Activated CD4-positive, alpha-beta T cell treated with anti-CD3 and anti-CD28 coated beads for 4 hours (primary cell): Measurements from ENCODE around the gene ALPK1.

Experiments used
- DNase-seq, 2 donors: peaks; one replicate each; pipeline ENCODE4 v3.0.0-alpha.2; 2020

Gene ALPK1

GRCh38 chr4:112329672-112330375, 32.7 kb downstream of the ALPK1 start:
- DNase-seq, result no peak

GRCh38 chr4:112330921-112331320, 33.8 kb downstream of the ALPK1 start:
- DNase-seq, result no peak

DNA sequence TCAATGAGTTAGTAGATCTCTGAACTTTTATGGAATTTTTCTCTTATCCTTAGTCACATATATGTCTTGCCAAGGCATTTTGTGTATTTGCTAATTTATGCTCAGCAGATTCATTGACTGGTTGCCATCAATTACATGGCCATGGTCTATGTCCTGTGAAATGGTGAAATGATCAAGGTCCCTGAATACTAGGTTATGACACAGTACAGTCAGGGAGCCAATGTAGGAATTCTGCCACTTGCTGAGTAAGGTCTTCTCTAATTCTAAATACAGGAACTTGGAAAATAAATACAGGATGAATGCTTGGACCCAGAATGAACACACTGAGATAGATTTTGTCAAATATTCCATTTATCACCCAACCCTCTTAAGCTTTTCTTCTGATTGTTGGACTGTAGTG, 35.2 kb downstream of the ALPK1 start:
- DNase-seq, result no peak

DNA sequence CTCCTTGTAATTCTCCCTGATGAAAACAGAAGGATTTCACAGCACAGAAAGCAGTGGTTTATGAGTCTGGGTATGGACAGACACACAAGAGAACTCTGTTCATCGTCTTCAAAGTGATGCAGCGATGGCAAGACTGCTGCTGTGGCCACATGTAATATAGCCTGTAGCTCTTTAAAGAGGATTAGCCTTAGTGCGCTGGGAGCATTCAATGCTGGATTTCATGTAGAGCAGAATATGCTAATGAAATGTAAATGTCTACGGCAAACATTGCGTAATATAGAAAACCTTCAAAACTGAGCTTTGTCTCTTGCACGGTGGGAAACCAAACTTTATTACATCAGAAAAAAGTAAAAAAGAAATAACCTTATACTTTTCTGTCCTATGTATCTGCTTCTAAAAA, 42.9 kb downstream of the ALPK1 start:
- DNase-seq, result no peak

- no peak for DNase-seq
Observed at GRCh38 chr4:112341033-112341432, 43.9 kb downstream of the ALPK1 start.

DNA sequence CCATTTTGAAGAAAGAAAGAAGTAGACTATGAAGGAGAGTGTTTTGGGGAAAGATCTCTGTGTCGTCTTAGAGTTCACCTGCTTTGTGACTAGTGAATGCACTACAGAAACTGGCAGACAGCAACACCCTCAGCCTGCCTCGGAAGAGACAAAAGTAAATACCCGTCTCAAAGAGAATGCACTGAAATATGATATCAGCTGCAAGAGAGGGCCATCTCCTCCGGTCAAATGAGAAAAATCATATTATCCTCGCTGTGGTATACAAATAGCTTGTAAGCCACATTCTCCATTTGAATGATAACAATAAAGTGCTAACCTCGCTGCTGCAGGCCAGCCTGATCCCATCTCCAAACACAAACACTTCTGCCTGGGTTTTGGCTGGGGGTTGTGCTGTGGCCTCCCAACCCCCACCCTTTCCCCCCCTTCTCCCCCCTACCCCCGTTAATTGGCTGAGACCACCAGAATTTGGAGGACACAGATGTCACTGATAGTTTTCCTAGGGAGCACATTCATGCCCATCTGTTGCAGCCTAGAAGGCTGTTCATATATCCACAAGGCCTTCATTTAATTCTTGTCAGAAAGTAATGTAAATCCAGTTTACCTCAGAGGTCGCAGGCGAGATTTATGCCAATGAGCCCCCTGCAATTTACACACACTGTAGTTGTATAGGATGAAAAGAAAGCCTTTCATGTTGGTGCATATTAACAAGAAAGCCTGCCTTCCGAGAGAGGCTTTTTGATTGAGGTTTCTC, 46.3 kb downstream of the ALPK1 start:
- no peak for DNase-seq

GRCh38 chr4:112348488-112349158, 51.5 kb downstream of the ALPK1 start:
- no peak for DNase-seq

DNA sequence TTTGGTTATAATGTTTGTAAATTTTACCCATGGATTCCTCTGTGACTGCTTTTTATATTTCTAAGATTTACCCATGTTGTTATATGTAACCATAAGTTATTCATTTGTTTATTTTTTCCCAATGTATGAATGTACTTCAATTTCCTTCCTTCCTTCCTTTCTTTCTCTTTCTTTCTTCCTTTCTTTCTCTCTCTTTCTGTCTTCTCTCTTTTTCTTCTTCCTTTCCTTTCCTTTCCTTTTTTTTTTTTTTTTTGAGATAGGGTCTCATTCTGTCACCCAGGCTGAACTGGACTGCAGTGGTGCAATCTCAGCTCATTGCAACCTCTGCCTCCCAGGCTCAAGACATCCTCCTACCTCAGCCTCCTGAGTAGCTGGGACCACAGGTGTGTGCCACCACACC, 55.6 kb downstream of the ALPK1 start:
- no peak for DNase-seq

- no peak for DNase-seq
Observed at GRCh38 chr4:112355662-112356061, 58.5 kb downstream of the ALPK1 start.

GRCh38 chr4:112357453-112357852, 60.3 kb downstream of the ALPK1 start:
- DNase-seq, result no peak

DNA sequence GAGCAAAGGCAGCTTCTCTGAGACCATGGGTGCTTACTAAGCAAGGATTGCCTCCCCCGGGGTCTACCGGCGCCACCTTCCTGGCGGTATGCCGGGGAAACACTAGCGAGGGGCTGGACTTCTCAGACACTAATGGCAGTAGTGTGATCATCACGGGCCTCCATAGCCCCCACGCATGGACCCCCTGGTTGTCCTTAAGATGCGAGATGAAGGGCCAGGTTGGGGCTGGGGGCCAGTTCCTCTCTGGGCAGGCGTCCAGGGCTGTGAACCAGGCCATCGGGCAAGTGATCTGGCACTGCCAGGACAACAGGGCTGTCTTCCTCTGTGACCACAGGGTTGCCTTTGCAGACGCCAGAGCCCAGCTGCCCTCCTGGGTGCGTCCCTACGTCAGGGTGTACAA, 60.7 kb downstream of the ALPK1 start:
- no peak for DNase-seq

GRCh38 chr4:112358415-112358814, 61.2 kb downstream of the ALPK1 start:
- DNase-seq, result no peak

GRCh38 chr4:112358952-112359749, 62.0 kb downstream of the ALPK1 start:
- no peak for DNase-seq

GRCh38 chr4:112361181-112361791, 64.1 kb downstream of the ALPK1 start:
- DNase-seq, result no peak

DNA sequence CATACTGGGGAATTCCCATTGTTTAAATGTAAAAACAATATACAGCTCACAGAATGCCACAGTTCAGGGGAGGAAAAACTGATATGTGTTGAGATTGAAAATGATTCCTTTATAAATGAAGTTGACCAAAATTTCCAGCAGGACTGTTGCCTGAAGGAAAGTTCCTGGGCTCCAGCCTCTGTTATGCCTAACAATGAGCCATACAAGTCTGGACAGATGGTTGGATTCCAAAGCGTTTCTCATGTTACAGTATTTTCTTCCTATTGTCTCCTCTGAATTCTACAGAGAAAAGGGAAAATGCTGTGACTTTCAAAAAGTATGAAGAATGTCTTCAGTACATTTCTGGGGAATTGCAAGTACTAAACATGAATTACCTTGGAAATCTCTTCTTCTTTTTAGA, 73.3 kb downstream of the ALPK1 start:
- DNase-seq, result no peak

- DNase-seq, result no peak
Observed at GRCh38 chr4:112371361-112371760, 74.2 kb downstream of the ALPK1 start.

DNA sequence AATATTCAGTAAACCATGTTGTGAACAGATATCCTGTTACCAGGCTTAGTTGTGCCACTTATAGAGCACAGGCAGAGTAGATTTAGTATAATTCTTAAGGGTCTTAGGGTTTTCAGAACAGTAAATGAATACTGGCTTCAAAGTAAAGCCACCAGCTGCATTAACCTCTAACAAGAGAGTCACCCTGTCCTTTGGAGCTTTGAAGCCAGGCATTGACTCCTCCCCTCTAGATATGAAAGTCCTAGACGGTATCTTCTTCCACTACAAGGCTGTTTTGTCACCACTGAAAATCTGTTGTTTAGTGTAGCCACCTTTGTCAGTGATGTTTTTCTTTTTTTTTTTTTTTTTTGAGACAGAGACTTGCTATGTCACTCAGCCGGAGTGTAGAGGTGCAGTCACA, 77.7 kb downstream of the ALPK1 start:
- DNase-seq, result no peak

DNA sequence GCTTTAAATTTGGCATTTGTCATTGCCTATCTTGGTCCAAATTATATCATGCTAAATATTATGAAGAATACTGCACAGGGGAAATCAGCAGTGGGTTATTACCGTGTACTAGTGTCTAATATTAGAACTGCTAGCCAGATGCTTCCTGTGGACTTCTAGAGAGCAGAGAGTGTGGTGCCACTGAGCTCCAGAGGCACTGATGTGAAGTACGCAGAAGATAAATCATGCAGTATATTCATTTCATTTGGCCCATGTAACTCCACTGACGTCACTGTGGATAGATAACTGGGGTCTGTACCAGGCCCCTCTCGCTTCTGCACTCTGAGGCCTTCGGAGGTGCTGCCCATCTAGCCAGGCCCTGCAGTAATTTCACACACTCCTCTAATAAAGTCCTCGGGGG, 80.0 kb downstream of the ALPK1 start:
- no peak for DNase-seq

DNA sequence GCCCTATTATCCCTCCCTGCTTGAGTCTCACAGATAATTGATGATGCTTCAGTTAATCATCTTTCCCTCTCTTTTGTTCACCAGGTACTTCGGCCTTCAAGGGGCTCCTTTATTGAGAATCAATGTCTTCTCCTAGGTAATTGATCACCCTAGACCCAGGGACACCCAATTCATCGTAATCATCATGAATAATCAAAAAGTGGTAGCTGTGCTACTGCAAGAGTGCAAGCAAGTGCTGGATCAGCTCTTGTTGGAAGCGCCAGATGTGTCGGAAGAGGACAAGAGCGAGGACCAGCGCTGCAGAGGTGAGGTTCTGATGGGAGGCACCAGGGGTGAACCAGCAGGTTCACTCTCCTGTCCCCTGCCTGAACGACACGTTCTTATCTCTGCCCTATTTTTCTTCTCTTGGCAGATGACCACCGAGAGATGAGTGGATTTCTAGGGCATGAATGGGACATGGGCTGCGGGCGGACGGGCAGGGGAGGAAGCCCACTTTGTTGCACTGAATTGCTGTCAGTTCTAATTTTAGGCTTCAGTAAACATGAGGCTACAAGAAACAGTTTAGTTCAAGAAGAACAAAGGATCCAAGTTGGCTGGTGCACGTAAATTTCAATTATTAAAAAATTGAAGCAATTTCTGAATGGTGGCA, 80.5 kb downstream of the ALPK1 start:
- DNase-seq, result no peak

GRCh38 chr4:112378243-112378620, 81.1 kb downstream of the ALPK1 start:
- DNase-seq, result no peak

- DNase-seq, result no peak
Observed at GRCh38 chr4:112378858-112379257, 81.7 kb downstream of the ALPK1 start.

DNA sequence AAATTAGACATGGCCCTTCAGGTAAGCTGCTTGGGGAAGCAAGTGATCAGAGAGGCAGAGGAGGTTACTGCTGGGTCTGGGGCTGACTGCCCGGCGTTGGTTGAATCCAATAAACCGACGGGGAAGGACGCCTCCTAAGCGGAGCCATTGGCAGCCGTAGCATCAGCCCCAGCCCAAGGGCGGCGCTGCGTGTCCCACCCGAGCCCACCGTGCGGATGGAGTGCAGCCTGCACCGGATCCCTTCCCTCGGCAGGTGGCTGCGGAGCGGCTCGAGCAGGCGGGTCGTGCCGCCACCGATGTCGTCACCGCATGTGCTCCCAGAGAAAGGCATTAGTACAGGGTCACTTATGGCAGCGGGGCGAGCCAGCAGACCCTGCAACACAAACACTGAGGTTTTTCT, 82.1 kb downstream of the ALPK1 start:
- DNase-seq, result no peak
